HG03139 (cell line): ENCODE data around the gene C11orf68.

Source experiments
- ATAC-seq: cut with Tn5 transposase; IDR thresholded peaks from one replicate; pipeline ENCODE4 v1.9.1; 2021; ENCODE audit not compliant: unreplicated experiment

Gene C11orf68

DNA sequence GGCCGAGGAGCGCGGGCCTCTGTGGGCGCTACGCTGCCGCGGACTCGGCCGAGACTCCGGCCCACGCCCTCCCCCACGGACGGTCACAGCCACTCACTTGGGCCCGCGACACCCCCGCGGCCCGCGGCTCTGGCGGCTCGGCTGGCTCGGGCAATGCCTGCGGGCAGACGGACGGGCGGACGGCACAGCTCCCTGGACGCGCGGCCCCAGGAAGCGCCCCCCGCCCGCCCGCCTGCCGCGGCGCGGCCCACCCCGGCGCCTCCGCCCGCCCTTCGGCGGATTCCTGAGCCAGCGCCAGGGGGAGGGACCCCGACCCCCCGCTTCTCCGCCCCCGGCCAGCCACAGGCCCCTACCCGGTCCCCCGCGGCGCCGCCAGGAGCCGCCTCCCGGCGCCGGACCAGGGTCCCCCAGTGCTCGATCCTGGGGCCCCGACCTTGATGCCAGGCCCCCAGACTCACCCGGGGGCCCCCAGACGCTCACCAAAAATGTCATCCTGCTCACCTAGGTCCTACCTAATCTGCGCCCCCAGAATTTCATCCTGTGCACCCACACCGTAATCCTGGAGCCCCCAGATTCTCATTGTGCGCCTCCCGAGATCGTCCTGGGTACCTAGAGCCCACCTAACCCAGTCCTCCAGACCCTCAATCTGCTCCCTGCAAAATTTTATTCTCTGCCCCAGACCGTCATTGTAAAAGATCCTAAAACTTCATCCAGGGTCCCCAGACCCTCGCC lies 46.1 kb downstream of the C11orf68 start, which contains the start of gene EFEMP2:
EFEMP2 (minus strand) TSS at position 215 of the 732 bp plus-strand sequence. CDS start 446 bp downstream, outside the sequence.
- ATAC-seq, result no peak

DNA sequence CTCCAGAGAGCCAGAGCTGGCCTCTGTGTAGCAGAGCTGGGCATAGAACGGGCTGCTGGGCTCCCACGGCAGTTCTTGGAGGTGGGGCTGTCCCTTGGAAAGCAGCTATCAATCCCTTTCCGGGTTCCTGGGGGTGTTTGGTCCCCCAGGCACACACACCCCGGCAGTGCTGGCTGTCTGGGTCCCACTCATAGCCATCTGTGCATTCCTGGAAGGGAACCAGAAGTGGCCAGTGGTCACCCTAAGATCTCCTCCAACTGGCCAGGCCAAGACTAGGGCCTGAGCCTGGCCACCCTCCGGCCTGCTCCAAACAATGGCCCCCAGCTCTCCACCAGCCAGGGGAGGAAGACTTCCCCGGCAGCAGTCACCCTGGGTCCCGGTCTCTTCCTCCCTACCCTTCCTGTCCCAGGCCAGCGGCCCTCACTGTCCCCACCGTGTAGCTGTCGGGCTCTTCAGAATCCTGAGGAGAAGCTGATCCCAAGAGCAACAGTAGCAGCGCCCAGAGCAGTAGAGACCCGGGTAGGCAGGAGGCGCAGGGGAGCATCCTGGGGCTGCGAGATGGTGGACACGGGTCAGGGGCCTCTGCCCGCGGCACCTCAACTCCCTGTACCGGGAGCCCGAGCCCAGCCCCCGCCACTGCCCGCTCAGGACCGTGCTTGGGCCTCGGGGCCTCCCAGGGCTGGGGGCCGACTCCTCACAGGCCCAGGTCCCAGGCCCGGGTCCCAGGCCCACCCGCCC lies 46.9 kb downstream of the C11orf68 start:
- ATAC-seq, result no peak

DNA sequence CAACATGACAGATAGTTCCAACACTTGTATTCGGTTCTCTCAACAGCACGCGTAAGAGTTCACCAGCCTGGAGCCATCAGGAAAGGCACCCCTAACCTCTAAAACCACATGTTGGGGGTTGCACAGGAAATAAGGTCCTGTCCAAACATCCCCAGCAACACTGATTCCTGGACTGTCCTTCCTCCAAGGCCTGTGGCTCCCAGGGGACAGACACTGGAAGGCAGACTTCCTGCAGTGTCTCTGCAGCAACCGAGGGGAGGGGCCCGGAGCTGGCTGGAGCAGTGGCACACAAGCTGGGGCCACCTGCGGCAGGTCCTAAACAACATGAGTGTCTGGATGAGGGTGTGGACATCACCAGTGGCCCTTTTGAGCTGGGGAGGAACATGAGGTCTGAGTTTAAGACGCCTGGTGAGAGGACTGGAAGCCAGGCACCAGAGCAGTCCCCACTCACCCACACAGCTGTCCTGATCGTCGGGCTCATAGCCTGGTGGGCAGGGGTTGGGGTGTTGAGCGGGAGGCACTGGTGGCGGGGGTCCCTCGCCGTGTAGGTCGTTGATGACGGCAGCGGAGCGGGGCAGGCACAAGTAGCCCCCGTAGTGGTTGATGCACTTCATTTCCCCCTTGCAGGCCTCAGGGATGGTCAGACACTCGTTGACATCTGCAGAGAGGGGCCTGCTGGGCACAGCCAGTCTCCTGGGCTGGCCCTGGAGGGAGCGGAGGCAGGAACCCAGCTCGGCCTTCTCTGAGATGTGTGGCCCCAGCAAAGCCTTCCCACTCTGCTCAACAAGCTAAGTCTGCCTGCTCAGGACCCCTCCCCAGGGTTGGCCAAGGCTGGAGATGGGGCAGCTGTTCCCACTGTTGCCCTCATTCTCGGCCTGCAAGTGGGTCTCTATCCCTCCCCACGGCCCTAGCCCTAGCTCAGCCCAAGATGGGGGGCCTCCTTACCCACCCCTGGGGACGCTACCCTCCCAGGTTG lies 47.9 kb downstream of the C11orf68 start:
- no peak for ATAC-seq

DNA sequence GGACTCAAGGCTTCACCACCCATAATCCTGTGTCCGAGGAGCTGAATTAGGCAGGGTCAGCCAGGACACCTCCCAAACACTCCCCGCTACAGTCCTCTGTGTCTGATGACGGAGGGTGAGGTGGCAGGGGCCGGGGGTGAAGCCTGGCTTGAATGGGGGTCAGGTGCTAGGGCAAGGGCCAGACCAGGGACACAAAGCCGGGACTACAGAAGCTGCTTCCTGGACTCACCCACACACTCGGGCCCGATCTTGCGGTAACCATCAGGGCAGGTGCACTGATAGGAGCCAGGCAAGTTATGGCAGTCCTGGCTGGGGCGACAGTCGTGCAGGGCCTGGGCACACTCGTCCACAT lies 48.6 kb downstream of the C11orf68 start:
- no peak for ATAC-seq

DNA sequence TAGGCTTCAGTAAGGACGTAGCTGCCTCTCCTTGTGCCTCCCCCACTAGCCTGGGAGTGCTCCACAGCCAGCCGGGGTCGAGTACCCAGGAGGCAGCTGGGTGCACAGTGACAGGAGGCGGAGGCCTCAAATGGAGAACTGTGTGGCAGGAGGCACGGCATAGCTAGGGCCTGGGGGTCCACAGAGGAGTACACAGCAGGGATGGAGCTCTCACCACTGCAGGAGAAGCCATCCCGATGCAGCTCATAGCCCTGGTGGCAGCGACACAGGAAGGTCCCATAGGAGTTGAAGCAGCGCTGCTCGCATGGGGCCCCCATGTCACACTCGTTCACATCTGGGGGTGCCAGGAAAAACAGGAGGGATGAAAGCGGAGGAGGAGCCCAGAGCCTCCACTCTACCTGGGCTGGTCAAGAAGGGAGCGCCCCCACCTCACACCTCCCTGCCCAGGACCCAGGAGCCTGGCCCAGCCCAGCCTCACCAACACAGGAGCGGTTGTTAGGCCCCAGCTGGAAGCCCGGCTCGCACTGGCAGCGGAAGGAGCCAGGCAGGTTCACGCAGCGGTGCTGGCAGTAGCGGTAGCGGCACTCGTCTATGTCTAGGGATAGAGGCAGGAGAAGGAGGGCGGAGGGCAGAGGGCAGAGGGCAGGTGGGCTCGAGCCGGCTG lies 49.1 kb downstream of the C11orf68 start:
- ATAC-seq, result no peak

DNA sequence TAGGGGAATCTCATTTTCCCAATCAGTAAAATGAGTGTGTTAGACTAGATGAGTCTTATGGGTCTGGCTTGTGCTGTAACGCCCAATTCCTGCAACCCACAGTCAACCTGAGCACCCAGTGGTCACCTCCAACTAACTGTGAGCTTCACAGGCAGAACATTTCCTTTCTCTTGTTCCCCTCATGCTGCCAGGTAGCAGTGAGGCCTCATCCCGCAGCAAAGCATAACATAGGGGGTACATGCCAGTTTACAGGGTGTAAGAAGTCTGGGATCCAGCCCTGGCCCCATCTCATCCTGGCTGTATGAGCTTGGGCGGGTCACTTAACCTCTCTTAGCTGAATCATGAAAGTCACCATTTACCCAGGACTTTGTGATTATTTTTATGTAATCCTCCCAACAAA lies 50.0 kb downstream of the C11orf68 start:
- no peak for ATAC-seq

DNA sequence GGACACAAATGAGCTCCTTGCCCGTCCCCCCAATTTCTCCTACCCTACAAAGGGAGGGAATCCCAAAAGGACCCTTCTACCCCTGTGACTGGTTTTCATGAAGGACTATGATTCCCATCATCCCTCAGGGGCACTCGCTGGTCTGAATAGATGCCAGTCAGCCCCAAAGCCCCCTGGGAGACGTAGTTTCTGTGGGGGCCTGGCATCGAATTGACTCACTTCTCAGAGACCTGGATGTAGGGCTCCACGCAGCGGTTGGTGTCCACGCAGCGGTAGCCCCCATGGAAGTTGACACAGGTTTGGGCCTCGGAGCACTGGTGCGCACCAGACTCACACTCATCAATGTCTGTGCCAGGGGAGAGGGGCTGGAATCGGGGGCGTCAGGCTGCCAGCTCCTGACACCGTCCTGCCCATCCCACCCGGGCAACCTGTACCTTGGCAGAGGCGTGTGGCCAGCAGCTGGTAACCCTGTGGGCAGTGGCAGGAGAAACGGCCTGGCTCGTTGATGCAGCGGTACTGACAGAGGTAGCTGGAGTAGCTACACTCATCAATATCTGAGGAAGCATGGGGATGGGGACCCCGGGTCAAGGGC lies 50.7 kb downstream of the C11orf68 start:
- ATAC-seq, result no peak

DNA sequence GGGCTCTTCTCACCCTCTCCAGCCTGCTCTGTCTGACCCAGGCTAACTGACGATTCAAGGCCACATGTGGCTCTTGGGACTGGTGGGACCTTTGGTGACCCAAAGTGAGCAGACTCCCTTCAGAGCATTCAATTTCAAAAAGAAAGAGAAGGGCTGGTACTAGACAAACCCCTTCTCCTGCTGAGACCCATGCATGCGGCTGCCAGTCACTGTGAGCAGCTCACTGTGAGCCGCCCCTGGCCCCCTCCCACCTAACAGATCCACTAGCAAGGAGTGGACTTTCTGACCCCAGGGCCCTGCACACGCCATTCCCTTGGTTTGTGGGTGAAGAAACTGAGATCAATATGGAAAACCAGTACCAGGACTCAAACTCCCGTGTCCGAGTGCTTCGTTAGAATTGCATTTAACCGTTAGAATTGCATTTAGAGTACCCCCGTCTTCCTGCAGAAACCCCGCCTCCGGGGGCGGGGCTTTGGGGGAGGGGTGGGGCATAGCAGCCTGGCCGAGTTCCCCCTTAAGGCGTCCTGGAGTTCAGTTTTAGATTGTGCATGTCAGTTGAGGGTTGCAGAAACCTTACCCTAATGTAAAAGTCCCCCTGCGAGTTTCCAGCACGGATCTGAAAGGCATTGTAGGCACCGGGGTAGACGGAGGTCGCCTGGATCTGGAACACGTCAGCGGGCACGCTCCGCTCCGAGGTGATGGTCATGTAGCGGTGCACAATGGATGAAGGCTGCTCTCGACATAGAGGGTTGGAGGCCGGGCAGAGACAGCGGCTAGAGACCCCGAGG lies 51.4 kb downstream of the C11orf68 start:
- ATAC-seq, result no peak
